ENCODE data around the gene ELP2.
"Not testable (repeated sequence)": the region's sequence is repeated elsewhere in the genome, so short reads cannot be mapped to it uniquely, and the experiment has no call there.

ELP2 gene

GRCh38 chr18:36160959-36161371, 31.3 kb downstream of the ELP2 start:
- DNase-seq: no peak

- no peak for DNase-seq
These were observed 33.3 kb downstream of the ELP2 start for GRCh38 chr18:36162981-36163380.

GRCh38 chr18:36167692-36168218, 38.1 kb downstream of the ELP2 start:
- no peak for DNase-seq

- DNase-seq: not testable (repeated sequence)
These were observed 38.6 kb downstream of the ELP2 start for GRCh38 chr18:36168296-36168695.

GRCh38 chr18:36169938-36170337, 40.2 kb downstream of the ELP2 start:
- no peak for DNase-seq

GRCh38 chr18:36175481-36175880, 45.8 kb downstream of the ELP2 start:
- no peak for DNase-seq

- no peak for DNase-seq
These were observed 46.5 kb downstream of the ELP2 start for GRCh38 chr18:36176177-36176584.

GRCh38 chr18:36176711-36177110, 47.0 kb downstream of the ELP2 start:
- no peak for DNase-seq

GRCh38 chr18:36177913-36178312, 48.2 kb downstream of the ELP2 start:
- DNase-seq: no peak

- no peak for DNase-seq
These were observed 50.1 kb downstream of the ELP2 start for GRCh38 chr18:36179562-36180355.

GRCh38 chr18:36181441-36181840, 51.7 kb downstream of the ELP2 start:
- DNase-seq: no peak

- no peak for DNase-seq
These were observed 52.3 kb downstream of the ELP2 start for GRCh38 chr18:36181898-36182506.

GRCh38 chr18:36183033-36183432, 53.3 kb downstream of the ELP2 start:
- no peak for DNase-seq

- DNase-seq: no peak
These were observed 54.3 kb downstream of the ELP2 start for GRCh38 chr18:36183987-36184386.

GRCh38 chr18:36185157-36185556, 55.5 kb downstream of the ELP2 start:
- DNase-seq: no peak

- DNase-seq: no peak
These were observed 56.3 kb downstream of the ELP2 start for GRCh38 chr18:36185901-36186460.

GRCh38 chr18:36186461-36187192, 56.9 kb downstream of the ELP2 start:
- no peak for DNase-seq

- no peak for DNase-seq
These were observed 57.6 kb downstream of the ELP2 start, which contains the start of gene MOCOS for GRCh38 chr18:36187193-36187825. Gene MOCOS (plus strand): TSS chr18:36187497. CDS start chr18:36187540, 43 bp downstream.

- no peak for DNase-seq
These were observed 58.4 kb downstream of the ELP2 start for GRCh38 chr18:36187826-36188721.

- no peak for DNase-seq
These were observed 59.2 kb downstream of the ELP2 start for GRCh38 chr18:36188916-36189315.

- no peak for DNase-seq
These were observed 59.8 kb downstream of the ELP2 start for GRCh38 chr18:36189486-36189885.

- DNase-seq: no peak
These were observed 61.6 kb downstream of the ELP2 start for GRCh38 chr18:36191286-36191685.
